AG20443 (cell line): Measurements from ENCODE around the gene NUCB2.
"Not testable (repeated sequence)": the region's sequence is repeated elsewhere in the genome, so short reads cannot be mapped to it uniquely, and the experiment has no call there.

Experiments used
- DNase-seq: peaks from one replicate; pipeline ENCODE4 v3.0.0; 2012; ENCODE audit warnings: low spot score, mixed read lengths

The NUCB2 gene

GRCh38 chr11:17276236-17277023 is at the start of gene NUCB2:
Gene NUCB2 (plus strand): TSS chr11:17276739. CDS start chr11:17295324, 18,585 bp downstream.
- peak; percentile 99 for DNase-seq

- not testable (repeated sequence) for DNase-seq
Measured at GRCh38 chr11:17228186-17228925, 48.2 kb upstream of the NUCB2 start.

- DNase-seq, result no peak
Measured at GRCh38 chr11:17229481-17230152, 46.9 kb upstream of the NUCB2 start.

- no peak for DNase-seq
Measured at GRCh38 chr11:17230867-17231851, 45.4 kb upstream of the NUCB2 start.

GRCh38 chr11:17233101-17233500 is 43.4 kb upstream of the NUCB2 start:
- no peak for DNase-seq

GRCh38 chr11:17238377-17238776 is 38.2 kb upstream of the NUCB2 start:
- DNase-seq, result no peak

GRCh38 chr11:17239927-17240326 is 36.6 kb upstream of the NUCB2 start:
- not testable (repeated sequence) for DNase-seq

- no peak for DNase-seq
Measured at GRCh38 chr11:17240780-17241179, 35.8 kb upstream of the NUCB2 start.

- not testable (repeated sequence) for DNase-seq
Measured at GRCh38 chr11:17242954-17243353, 33.6 kb upstream of the NUCB2 start.

- DNase-seq, result no peak
Measured at GRCh38 chr11:17244046-17244445, 32.5 kb upstream of the NUCB2 start.

GRCh38 chr11:17250561-17251350 is 25.8 kb upstream of the NUCB2 start:
- peak; percentile 16 for DNase-seq

- no peak for DNase-seq
Measured at GRCh38 chr11:17252704-17253103, 23.8 kb upstream of the NUCB2 start.

- peak; percentile 68 for DNase-seq
Measured at GRCh38 chr11:17256512-17256911, 20.0 kb upstream of the NUCB2 start.

- no peak for DNase-seq
Measured at GRCh38 chr11:17257196-17257595, 19.3 kb upstream of the NUCB2 start.

GRCh38 chr11:17258670-17259069 is 17.9 kb upstream of the NUCB2 start:
- no peak for DNase-seq

GRCh38 chr11:17259519-17259918 is 17.0 kb upstream of the NUCB2 start:
- DNase-seq, result no peak

GRCh38 chr11:17260020-17260419 is 16.5 kb upstream of the NUCB2 start:
- no peak for DNase-seq

- peak; percentile 42 for DNase-seq
Measured at GRCh38 chr11:17263769-17264168, 12.8 kb upstream of the NUCB2 start.

GRCh38 chr11:17266781-17267180 is 9.8 kb upstream of the NUCB2 start:
- DNase-seq, result no peak

- peak; percentile 36 for DNase-seq
Measured at GRCh38 chr11:17267576-17267975, 9.0 kb upstream of the NUCB2 start.

- not testable (repeated sequence) for DNase-seq
Measured at GRCh38 chr11:17268500-17268899, 8.0 kb upstream of the NUCB2 start.
